Measurements from ENCODE around the gene CAMK2B. TPM values are rescaled to one million over a fixed set of nuclear protein-coding genes. Genes with fewer than 3 reads are reported as not detected.

Gene CAMK2B
- total and polyA plus RNA-seq, 7 donors = 0.23 to 3.2 (median 1.5) TPM; not detected in 1

DNA sequence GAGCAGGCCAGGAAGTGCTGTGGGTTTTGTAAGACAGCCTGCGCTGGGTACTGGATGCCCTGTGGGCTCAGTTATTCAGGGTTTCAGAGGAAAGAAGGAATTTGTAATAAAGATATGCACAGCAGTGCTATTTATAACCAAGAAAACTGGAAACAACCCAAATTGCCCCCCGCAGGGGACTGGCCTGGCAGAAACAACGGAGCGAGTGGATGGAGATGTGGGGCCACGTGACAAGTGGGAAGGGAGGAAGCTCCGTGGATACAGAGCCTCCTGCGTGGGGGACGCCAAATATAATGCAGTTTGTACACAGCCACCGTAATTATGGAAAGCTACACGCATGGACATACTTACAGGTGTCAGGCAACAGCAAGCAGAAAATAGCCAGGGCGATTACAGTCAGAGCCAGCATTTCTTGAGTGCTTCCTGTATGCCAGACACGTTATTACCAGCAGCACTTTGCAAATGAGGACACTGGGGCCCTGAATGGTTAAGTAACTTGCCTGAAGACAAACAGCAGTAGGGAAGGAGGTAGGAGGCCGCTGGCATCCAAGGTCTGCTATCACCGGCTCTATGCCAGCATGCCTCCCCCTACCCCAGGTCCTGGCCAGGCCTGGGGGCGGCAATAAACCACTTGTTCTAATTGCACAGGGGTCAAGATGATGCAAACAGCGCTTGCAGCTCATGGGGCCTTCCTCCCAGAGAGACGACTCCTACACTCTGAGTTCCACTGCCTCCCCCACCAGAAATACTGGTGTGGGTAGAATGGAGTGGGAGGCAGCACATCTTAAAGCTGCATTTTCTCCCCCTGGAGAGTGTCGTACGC is 8.7 kb upstream of the CAMK2B start:
- no peak overlapping the region for H3K4me3 ChIP-seq
- H3K27ac ChIP-seq = no peak overlapping the region
- no peak for DNase-seq
- intact Hi-C loops (cut with DNase I) = no loop called here
- no peaks in the 10 kb centered on the region for H3K27me3 ChIP-seq
- H3K4me1 ChIP-seq = peaks cover 0 to 3% (median 0%) of the 10 kb centered on the region in 4 donors
- H3K36me3 ChIP-seq = no peaks in the 10 kb centered on the region
- H3K9me3 ChIP-seq = no peaks in the 10 kb centered on the region
- WGBS, 2 donors = 79 to 80% methylated on average over 19 of the region's 19 CpGs
- TF ChIP-seq, protein P1, sequence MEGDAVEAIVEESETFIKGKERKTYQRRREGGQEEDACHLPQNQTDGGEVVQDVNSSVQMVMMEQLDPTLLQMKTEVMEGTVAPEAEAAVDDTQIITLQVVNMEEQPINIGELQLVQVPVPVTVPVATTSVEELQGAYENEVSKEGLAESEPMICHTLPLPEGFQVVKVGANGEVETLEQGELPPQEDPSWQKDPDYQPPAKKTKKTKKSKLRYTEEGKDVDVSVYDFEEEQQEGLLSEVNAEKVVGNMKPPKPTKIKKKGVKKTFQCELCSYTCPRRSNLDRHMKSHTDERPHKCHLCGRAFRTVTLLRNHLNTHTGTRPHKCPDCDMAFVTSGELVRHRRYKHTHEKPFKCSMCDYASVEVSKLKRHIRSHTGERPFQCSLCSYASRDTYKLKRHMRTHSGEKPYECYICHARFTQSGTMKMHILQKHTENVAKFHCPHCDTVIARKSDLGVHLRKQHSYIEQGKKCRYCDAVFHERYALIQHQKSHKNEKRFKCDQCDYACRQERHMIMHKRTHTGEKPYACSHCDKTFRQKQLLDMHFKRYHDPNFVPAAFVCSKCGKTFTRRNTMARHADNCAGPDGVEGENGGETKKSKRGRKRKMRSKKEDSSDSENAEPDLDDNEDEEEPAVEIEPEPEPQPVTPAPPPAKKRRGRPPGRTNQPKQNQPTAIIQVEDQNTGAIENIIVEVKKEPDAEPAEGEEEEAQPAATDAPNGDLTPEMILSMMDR (IDR thresholded peaks at IDR 0.05) = no peak
- TF ChIP-seq POLR2A (IDR thresholded peaks at IDR 0.05) = no peak
- TF ChIP-seq POLR2AphosphoS5 (IDR thresholded peaks at IDR 0.05) = no peak

DNA sequence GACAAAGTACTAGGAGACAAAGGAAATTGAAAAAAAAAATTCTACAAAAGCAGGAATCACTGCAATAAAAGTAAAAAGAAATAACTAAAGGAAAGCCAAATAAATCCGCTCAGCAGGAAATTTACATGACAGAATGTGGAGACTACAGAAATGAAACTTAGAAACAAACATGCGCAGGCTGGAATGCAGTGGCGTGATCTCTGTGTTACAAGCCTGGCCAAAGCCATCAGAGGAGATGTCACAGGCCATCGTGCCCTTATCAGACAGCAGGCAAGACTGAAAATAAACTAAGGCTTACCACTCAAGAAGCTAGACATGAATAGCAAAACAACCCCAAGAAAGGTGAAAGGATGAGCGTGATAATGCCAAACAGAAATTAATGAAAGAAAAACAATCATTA is 6.3 kb upstream of the CAMK2B start:
- Histone ChIP-seq H3K4me1 (peaks cover 0 to 3% (median 0%) of the 10 kb centered on the region in 4 donors), H3K9me3 (no peaks in the 10 kb centered on the region), H3K4me3 (no peak overlapping the region), H3K27ac (no peak overlapping the region), H3K36me3 (no peaks in the 10 kb centered on the region), H3K27me3 (peaks cover 0 to 11% (median 6%) of the 10 kb centered on the region in 3 donors)
- intact Hi-C loops (cut with DNase I) = no loop called here
- WGBS, 2 donors = 67 to 78% methylated on average over 5 of the region's 5 CpGs
- DNase-seq = no peak
- TF ChIP-seq EP300 (IDR thresholded peaks at IDR 0.05) (no peak), POLR2AphosphoS5 (IDR thresholded peaks at IDR 0.05) (no peak), POLR2A (IDR thresholded peaks at IDR 0.05) (no peak)
- TF ChIP-seq, protein P1 (IDR thresholded peaks at IDR 0.05) = no peak

DNA sequence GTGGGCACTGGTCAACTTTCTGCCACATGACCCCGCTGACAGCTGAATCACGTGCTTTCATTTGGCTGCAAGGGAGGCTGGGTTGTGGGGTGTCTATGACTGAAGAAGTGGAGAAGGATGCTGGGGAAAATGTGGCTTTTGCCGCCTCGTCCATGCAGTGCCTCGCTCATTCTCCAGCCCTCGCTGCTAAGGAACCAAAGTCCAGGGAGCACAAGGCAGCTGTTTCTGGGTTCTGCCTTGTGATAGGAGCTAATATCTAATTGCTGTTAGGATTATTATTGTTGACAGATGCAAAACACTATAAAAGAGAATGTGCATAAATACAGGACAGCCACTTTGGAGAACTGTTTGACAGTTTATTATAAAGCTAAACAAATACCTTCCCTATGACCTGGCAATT is 4.9 kb upstream of the CAMK2B start:
- intact Hi-C loops (cut with DNase I) = no loop called here
- WGBS, 2 donors = 26 to 71% methylated on average over 6 of the region's 6 CpGs
- TF ChIP-seq EP300 (IDR thresholded peaks at IDR 0.05) (no peak), POLR2AphosphoS5 (IDR thresholded peaks at IDR 0.05) (no peak)
- TF ChIP-seq, protein P1 (IDR thresholded peaks at IDR 0.05) = no peak

DNA sequence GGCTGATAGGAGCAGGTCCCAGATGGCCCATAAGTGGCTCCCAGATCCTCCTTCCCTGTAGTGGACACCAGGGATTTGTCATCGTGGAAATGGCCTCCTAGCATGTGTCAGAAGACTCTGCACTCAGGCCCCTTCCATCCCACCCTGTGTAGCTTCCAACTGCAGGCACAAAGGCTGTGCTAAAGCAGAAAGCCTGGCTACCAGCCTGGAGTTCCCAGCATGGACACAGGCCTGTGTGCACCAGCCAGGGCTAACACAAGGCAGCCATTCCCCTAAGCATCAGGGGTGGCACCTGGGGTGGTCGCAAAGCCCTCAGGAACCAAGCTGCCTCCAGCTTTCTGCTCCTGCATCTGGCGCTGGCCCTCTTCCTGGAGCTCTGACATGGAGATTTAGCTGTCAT is 4.5 kb upstream of the CAMK2B start:
- WGBS, 2 donors = 77 to 86% methylated on average over 3 of the region's 3 CpGs
- Histone ChIP-seq H3K4me3 (no peak overlapping the region), H3K27ac (no peak overlapping the region), H3K4me1 (peaks cover 0 to 7% (median 3%) of the 10 kb centered on the region in 4 donors), H3K27me3 (peaks cover 7 to 23% (median 16%) of the 10 kb centered on the region in 3 donors), H3K9me3 (no peaks in the 10 kb centered on the region), H3K36me3 (no peaks in the 10 kb centered on the region)
- DNase-seq = no peak
- TF ChIP-seq, protein P1 (IDR thresholded peaks at IDR 0.05) = no peak
- intact Hi-C loops (cut with DNase I) = no loop called here

More for the DNA sequence above, 4.9 kb upstream of the CAMK2B start:
- Histone ChIP-seq H3K9me3 (no peaks in the 10 kb centered on the region), H3K4me3 (no peak overlapping the region), H3K27ac (no peak overlapping the region), H3K36me3 (no peaks in the 10 kb centered on the region), H3K27me3 (peaks cover 7 to 23% (median 16%) of the 10 kb centered on the region in 3 donors), H3K4me1 (peaks cover 0 to 7% (median 2%) of the 10 kb centered on the region in 4 donors)
- no peak for DNase-seq

Data from sigmoid colon (tissue), 7 donors.